Ureter (tissue), 1 donor: Measurements from ENCODE around the gene GAS7. TPM values are rescaled to one million over a fixed set of nuclear protein-coding genes. Genes with fewer than 3 reads are reported as not detected.

Experiments
- DNase-seq: peaks from one replicate; pipeline ENCODE4 v3.0.0-alpha.2; 2020; ENCODE audit warnings: low spot score
- total RNA-seq: library from RNA; stranded (reverse); gene quantifications from one replicate; pipeline ENCODE4 v1.2.4, GENCODE V29; 2023
- donor health status: DM: yes; HTN: yes; CAD: no.

Gene GAS7
- total RNA-seq, 1 donor from 2014 or later: 31.2 TPM

GRCh38 chr17:10050597-10051101 is 147.8 kb downstream of the GAS7 start:
- DNase-seq: no peak

- no peak for DNase-seq
Measured at GRCh38 chr17:10048629-10049350, 149.6 kb downstream of the GAS7 start.

- no peak for DNase-seq
Measured at GRCh38 chr17:10046786-10047785, 151.3 kb downstream of the GAS7 start.

GRCh38 chr17:10045871-10046658 is 152.3 kb downstream of the GAS7 start:
- no peak for DNase-seq

GRCh38 chr17:10042589-10043244 is 155.7 kb downstream of the GAS7 start:
- DNase-seq: no peak

DNA sequence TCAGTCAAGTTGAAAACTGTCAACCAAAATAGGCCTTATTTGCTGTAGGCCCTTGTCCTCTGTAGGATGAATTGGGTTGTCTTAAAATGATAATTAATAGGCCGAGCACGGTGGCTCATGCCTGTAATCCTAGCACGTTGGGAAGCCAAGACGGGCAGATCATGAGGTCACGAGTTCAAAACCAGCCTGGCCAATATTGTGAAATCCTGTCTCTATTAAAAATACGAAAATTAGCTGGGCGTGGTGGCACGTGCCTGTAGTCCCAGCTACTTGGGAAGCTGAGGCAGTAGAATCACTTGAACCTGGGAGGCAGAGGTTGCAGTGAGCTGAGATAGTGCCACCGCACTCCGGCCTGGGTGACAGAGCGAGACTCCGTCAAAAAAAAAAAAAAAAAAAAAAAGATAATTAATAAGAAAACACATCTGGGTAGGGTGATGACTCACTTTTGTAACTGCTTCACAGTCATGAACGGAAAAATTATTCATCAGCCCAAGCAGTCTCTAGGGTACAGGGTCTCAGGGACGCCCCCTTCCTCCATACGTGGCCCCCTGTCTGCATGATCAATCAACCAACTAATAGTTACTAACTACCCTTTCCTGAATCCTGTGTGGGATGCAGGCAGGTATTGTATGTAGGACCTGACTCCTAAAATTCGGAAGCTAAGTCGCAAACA is 156.4 kb downstream of the GAS7 start:
- no peak for DNase-seq

- DNase-seq: no peak
Measured at GRCh38 chr17:10041287-10041612, 157.2 kb downstream of the GAS7 start.

GRCh38 chr17:10036511-10037061 is 161.8 kb downstream of the GAS7 start:
- DNase-seq: no peak

- no peak for DNase-seq
Measured at GRCh38 chr17:10035885-10036284, 162.5 kb downstream of the GAS7 start.

DNA sequence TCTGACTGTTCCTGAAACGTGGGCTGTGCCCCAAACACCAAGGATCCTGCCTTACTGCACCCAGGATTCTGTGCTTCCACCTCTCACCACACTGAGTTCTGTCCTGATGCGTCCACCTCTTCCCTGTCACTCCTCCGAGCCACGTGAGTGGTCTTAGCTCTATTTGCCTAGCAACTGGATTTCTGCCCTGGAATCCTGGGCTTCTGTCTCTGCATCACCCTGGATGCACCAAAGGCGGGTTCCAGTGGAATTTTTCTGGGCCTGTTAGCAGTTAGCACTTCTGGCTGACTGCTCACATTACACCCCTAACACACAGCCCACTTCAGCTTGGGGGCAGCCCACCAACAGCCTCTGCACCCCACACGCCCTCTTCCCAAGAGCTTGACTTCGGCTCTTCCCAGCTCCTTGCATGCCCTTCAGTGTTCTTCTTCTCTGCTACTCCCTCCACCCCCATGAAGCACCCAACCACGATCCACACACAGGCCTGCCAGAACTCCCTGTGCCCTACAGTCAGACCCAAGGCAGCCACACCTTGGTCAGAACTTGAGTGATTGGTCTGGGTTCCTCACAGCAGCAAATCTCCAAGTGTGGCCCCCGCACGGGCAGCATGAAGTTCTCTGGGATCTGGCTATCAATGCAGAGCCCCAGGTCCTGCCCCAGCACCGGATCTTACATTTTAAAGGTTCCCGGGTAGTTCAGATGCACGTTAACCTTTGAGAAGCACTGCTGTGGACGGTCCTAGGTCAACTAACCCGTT is 163.5 kb downstream of the GAS7 start:
- no peak for DNase-seq

DNA sequence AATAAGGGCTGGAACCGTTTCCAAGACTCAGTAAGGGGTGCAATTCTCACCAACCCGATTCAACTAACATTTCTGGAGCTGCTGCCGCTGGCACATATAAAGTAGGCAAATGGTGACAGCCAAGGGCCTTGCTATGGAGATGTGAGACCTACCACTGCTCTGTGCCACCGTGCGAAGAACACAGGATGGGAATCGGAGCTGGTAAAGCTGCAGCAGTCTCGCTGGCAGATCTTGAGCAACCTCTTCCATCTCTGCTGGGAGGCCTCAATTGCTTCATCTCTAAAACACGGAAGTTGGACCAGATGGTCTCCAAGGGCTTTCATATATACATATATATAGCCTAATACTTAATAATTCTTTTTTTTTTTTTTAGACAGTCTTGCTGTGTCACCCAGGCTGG is 164.4 kb downstream of the GAS7 start:
- no peak for DNase-seq

DNA sequence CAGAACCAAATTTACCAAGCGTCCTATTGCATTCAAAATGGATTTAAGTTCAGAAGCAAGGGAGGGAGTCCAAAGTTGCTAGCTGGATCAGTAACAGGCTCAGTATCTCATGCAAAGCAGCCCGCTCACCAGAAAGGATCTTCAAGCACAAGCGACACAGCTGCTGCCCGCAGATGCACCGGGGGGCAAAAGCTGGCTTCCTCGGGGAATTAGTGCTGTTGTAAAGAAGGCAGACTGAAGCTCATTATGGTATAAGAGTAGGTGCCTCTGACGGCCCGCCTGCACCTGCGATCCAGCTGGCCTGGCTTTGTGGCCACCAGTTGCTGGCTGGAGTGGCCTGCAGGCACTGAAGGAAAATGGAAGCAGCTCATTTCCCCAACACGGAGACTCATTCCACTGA is 165.0 kb downstream of the GAS7 start:
- no peak for DNase-seq

DNA sequence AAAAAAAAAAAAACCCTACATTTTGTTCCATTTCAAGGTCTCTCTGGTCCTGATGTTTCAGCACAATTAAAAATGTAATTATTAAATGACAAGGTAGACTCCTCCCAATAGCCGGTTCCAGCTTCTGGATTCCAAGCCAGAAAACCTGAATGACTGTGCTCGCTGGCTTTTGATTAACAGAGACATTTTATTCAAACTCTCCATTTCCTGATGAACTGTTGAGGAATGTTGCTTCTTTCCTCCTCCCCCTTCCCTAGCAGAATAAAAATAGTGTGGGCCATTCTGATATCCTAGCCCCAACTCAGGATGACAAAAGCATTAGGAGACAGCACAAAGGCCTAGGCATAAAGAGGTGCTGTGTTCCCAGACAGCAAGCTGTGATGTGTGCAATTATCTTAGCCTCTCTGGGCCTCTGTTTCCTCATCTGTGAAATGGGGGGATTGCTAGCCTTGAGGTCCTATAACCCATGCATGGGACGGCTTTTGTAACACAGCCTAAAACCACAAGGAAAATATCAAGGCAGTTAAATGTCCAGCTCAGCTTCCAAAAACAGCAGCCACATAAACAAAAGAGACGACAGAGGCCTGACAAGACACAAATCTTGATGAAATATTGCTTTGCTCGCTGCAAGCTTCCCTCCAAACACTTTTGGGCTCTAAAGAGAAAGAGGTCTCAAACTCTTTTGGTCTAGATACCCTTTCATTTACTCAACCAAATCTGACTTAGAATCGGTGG is 166.1 kb downstream of the GAS7 start:
- no peak for DNase-seq

GRCh38 chr17:10031606-10032005 is 166.8 kb downstream of the GAS7 start:
- no peak for DNase-seq

- DNase-seq: no peak
Measured at GRCh38 chr17:10031127-10031526, 167.3 kb downstream of the GAS7 start.

- no peak for DNase-seq
Measured at GRCh38 chr17:10029129-10029528, 169.3 kb downstream of the GAS7 start.

GRCh38 chr17:10025976-10026901 is 172.2 kb downstream of the GAS7 start:
- DNase-seq: no peak

DNA sequence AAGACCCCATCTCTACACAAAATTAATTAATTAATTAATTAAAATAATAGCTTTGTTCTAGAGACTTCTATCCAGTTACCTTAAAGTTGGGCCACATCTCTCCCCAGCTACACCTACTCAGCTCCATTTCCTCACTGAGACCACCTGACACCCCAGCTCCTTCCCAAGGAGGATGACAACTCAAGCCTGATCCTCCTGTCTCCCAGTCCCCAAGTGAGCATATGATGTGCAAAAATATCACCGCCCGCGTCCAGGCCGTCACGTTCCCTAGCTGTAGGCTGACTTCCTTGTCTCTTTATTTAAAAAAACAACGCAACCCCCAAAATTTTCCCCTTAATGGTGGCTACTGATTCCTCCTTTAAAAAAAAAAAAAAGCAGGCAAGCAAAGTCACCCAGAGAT is 173.2 kb downstream of the GAS7 start:
- no peak for DNase-seq
